Fibroblast of skin of right quadriceps (primary cell): Measurements from ENCODE around the gene RTL10.
A peak's percentile ranks its signal among the peaks of the same experiment; 100 is the strongest.
"Not testable (repeated sequence)": the region's sequence is repeated elsewhere in the genome, so short reads cannot be mapped to it uniquely, and the experiment has no call there.

Source experiments
- DNase-seq: peaks from one replicate; pipeline ENCODE4 v3.0.0-alpha.2; 2013

RTL10 gene

GRCh38 chr22:19888131-19888746, 33.6 kb upstream of the RTL10 start:
- DNase-seq = no peak

- no peak for DNase-seq
These were observed 32.7 kb upstream of the RTL10 start for GRCh38 chr22:19887256-19887985.

- DNase-seq = peak; percentile 94
These were observed 32.1 kb upstream of the RTL10 start for GRCh38 chr22:19886605-19887255.

DNA sequence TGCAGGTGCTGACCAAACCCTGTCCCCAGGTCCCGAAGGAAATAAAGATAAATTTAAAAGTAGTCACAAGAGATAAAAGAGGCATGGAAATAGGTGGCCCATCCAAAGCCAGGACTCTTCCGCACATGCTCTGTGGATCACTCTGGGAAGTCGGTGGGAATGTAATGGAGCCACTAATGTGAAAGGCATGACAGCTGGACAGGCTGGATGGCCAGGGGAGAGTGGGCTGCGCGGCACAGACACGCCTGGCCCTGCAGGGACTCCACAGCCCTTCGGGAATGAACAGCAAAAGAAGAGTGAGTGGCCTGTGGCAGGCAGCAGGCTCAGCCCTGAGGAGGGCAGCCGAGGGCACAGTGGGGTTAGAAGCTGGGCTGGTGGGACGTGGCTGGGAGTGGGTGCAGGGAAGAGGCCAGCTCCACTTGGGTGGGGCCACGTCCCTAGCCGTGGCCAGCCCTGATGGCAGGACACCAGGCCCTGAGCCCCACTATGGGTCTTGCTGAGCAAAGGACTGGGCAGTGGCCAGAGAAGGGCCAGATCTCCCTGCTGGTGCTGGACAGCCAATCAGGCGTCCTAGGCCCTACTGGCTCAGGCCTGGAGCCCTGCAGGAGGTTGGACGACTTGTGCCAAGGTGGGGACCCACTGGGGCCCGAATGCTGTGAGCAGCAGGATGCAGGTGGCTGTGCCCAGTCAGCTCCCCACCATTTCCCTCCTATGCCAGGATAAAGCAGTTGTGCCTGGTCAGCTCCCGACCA, 31.3 kb upstream of the RTL10 start:
- DNase-seq = no peak

DNA sequence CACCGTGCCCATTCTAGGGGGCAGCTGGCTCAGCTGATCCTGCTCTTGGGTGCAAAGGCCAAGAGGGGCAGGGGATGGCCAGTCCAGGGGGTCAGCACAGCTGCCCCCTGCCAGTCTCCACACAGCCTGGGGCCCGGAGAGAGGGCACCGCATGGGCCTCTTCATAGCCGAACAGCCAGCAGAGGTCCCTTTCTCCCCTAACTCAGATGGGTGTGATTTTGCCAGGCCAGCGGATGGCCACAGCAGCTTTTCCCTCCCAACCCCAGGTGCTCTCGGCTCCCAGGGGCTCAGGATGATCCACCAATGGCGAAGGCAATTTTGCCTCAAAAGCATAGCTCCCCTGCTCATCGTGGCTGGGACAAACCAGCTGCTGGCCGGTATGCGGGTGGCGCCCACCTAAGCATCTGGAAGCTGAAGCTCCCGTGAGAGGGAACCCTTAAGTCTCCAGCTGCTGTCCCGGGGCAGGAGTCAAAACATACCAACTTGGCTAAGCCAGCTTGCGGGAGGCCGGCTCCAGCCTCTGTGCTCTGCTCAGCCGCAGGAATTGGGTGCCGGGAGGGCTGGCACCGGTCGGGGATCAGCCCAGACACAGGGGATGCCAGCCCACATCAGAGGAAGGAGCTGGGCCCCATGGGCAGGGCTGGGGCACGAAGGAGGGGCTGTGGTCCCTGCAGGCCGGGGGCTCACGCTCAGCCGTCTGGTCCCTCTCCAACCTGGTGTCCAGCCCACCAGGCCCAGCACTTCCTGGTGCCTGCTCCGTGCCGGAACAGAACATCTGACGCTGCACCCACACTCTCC, 30.5 kb upstream of the RTL10 start:
- DNase-seq = no peak

- DNase-seq = no peak
These were observed 29.7 kb upstream of the RTL10 start for GRCh38 chr22:19884161-19884953.

- not testable (repeated sequence) for DNase-seq
These were observed 28.8 kb upstream of the RTL10 start for GRCh38 chr22:19883446-19883845.

GRCh38 chr22:19882446-19883381, 28.0 kb upstream of the RTL10 start:
- DNase-seq = no peak

DNA sequence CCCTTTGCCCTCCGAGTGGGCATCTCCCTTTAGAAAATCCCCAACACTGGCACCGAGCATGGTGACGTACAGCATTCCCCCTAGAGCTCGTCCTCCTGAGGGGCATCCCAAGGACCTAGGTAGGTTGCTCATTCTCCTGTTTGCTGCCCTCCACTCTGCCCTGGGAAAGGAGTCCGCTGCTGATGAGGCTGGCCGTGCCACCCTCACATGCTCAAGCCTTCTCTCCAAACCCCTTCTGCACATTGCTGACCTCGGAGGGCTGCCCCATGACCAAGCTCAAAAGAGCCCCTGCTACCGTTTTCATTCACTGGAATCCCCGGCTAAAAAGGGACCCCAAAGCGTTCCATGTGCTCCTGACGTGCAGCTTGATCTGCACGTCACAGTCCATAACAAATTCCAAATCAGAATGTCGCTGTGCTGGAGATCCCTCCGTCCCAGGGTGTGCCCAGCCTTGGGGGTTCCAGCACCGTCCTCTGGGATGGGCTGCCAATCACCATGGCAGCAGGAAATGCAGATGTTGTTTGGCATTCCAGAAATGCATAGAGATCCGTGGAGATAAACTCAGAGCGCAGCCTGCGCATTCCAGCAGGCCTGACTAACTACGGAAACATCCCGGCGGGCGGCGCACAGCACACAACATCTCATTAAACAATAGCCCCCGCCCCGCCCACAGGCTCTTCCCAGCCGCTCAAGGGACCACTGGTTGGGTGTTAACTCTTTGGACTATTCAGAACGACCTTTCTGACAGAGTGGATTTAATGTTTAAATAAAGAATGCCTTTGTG, 26.3 kb upstream of the RTL10 start:
- DNase-seq = peak; percentile 98

- DNase-seq = no peak
These were observed 25.5 kb upstream of the RTL10 start for GRCh38 chr22:19879992-19880785.

- DNase-seq = no peak
These were observed 24.9 kb upstream of the RTL10 start for GRCh38 chr22:19879643-19879991.

DNA sequence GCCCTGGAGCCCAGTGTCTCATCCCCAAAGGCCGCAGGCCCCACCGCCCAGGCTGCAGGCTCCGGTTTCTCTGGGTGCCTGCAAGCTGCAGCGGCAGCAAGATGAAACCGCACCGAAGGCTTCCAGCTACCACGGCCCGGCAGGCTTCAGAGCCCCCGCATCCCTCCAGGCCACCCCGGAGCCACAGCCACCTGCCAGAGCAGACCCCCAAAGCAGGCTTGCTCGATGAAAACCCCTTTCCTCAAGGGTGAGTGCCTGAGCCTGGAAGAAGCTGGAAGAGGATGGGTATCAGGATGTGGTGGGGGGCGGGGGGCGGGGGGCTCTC, 24.5 kb upstream of the RTL10 start:
- no peak for DNase-seq

GRCh38 chr22:19878461-19879245, 24.0 kb upstream of the RTL10 start:
- no peak for DNase-seq

DNA sequence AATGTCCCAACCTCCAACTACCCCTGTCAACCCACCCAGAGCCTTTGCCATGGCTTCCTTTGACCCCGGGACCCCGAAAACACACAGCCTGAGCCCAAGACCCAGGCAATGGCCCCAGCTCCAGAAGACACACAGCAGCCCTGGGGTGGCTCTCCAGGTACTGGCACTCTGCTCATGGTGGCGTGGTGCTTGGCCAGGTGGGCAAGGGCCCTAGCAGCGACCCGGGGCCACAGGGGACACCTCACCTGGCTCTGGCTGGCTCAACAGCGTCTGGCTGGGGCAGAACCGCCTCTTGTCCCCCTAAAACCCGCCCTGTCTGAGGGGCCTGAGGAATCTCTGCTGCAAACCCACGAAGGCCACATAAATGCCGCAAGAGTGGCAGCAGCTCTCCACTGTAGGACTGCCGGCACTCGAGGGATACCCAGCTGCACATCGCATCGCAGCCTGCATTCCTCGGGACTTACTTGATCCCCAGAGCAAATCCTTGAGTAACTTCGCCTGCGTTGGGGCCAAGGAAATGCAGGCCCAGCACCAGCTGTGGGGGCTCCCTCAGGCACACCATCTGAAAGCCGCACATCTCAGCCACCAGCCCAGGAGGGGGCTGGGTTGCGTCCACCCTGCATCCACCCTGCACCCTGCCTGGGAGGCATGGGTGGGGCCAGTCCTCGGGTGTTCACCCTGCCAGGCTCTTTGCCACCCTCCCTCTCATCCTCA, 23.1 kb upstream of the RTL10 start:
- peak; percentile 63 for DNase-seq

- DNase-seq = no peak
These were observed 22.4 kb upstream of the RTL10 start for GRCh38 chr22:19876941-19877625.

- DNase-seq = no peak
These were observed 21.8 kb upstream of the RTL10 start for GRCh38 chr22:19876314-19876940.
